SKM-1 (cell line): ENCODE results near the gene HMOX2.

Source experiments
- DNase-seq: peaks from one replicate; lab custom pipeline; 2025; ENCODE audit not compliant: unreplicated experiment; lab: John Stamatoyannopoulos, UW

HMOX2 gene

DNA sequence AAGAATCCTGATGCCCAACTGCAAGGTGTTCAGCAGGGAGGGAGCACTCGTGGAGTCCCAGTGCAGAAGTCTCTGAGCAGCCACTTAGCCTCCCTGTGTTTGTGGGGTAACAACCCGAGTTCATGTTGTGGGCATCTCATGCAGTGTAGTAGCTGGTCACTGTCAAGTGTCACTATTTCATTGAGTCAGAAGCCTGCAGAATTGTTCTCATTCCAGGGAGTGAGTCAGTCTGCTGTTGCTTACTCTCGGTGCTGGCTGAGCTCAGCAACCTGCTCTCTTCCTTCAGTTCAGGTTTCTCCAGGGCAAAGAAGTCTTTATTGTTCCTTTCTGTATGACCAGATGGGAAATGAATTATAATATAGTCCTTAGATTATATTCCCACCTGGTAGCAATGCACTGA lies 24.1 kb downstream of the HMOX2 start:
- no peak for DNase-seq

DNA sequence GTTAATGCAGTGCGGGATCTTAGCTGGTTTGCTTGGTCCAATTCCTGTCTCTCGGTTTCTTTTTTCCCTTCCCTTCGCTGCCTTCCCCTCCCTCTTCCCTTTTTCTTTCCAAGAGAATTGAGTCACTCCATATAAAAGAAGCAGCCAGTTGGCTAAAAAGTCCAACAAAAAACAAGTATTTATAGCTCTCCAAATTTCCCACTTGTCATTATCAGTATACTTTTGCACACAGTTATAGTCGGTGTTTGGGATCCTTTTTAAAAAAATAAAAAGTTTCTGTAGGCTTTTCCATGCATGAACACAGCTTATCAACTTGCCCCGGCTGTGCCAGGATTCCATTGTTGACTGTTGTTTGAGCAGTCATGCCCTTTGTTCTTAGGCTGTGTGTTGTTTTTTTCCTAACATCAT lies 24.9 kb downstream of the HMOX2 start:
- DNase-seq: no peak

DNA sequence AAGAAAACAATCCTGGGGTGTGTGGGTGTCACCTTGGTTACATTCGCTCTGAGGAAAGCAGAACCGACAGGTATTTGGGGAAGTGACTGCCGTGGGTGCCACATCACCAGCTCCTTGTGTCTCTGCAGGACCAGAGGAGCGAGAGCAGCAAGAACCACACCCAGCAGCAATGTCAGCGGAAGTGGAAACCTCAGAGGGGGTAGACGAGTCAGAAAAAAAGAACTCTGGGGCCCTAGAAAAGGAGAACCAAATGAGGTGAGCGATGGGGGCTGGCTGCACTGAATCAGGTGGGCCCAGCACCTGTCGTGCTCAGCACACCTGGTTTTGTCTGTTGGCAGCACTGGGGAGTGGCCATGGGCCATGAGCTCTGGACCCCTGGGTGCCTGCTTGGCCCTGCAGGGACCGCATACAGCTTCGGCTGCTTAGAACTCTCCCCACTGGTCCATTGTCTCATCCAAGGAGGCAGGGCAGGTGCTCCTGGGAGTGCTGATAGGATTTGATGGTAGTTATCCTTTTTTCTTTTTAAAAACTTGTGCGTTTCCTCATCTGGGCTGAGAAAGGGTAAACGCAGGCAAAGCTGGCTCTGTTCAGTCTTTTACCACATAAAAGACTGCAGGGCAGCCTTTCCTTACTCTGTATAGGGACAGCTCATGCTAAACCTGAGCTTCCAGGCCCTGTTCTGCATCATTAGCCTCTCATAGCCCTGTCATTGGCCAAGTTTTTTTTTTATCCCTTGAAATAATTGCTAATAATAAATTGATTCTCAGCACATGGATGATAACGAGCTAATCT lies 29.4 kb downstream of the HMOX2 start:
- peak; percentile 95 for DNase-seq

DNA sequence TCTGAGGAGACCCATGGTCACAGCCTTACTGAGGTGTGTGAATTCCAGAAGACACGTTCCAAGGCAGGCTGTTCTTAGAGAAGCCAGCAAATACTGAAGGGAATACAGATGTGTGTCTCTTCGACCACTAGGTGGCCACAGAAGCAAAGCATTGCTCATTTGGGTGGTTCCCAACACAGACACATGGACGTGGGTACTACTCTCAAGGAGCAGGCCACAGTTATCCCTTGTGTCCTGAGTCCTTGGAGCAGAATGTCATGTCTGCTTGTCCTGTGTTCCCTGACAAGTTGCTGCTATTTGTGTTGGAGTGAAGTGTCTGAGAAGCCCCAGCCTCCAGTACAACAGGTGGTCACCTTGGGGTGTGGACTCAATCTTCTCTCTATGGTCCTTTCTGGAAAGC lies 30.3 kb downstream of the HMOX2 start:
- peak; percentile 45 for DNase-seq

DNA sequence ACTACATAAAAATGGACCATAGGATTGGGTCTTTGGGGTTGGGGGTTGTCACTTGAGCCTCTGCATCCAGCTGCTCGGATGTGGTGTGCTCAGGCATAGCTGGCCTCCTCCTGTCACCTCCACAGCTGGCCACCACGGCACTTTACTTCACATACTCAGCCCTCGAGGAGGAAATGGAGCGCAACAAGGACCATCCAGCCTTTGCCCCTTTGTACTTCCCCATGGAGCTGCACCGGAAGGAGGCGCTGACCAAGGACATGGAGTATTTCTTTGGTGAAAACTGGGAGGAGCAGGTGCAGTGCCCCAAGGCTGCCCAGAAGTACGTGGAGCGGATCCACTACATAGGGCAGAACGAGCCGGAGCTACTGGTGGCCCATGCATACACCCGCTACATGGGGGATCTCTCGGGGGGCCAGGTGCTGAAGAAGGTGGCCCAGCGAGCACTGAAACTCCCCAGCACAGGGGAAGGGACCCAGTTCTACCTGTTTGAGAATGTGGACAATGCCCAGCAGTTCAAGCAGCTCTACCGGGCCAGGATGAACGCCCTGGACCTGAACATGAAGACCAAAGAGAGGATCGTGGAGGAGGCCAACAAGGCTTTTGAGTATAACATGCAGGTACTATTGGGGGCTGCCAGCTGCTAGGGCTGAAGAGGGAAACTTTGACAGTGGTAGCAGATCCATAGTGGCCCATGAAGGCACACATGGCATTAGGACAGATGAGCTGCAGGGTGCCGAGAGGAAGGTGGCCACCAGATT lies 31.6 kb downstream of the HMOX2 start:
- no peak for DNase-seq

DNA sequence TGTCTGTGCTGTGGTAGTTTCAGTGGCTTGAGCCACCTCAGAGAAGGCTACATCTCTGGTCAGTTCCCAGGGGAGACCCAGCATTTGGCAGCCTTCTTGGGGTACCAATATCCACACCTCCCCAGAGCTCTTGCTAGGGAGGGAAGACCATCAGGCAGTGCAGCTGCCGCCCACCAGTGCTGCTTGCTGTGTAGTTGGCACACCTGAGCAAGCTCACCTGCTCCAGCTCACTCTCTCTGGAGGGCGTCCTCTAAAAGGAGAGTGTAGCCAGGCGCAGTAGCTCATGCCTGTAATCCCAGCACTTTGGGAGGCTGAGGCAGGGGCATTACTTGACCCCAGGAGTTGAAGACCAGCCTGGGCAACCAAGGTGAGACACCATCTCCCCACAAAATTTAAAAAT lies 32.6 kb downstream of the HMOX2 start:
- DNase-seq: no peak

DNA sequence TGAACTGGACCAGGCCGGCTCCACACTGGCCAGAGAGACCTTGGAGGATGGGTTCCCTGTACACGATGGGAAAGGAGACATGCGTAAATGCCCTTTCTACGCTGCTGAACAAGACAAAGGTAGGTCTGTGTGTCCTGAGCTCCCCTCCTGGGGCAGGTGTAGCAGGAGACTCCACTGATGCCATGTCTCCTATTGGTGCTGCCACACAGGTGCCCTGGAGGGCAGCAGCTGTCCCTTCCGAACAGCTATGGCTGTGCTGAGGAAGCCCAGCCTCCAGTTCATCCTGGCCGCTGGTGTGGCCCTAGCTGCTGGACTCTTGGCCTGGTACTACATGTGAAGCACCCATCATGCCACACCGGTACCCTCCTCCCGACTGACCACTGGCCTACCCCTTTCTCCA lies 33.2 kb downstream of the HMOX2 start:
- DNase-seq: no peak

DNA sequence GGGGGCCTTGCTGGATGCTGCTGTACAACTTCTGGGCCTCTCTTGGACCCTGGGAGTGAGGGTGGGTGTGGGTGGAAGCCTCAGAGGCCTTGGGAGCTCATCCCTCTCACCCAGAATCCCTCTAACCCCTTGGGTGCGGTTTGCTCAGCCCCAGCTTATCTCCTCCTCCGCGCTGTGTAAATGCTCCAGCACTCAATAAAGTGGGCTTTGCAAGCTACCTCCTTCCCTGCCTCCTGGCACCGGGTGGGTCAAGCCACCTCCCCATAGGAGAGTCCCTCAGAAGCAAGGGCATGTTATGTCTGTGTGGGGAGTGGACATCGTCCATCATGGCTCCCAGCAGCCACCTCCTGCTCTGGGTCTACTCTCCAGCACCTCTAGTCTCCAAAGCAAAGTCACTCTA lies 33.9 kb downstream of the HMOX2 start:
- no peak for DNase-seq

DNA sequence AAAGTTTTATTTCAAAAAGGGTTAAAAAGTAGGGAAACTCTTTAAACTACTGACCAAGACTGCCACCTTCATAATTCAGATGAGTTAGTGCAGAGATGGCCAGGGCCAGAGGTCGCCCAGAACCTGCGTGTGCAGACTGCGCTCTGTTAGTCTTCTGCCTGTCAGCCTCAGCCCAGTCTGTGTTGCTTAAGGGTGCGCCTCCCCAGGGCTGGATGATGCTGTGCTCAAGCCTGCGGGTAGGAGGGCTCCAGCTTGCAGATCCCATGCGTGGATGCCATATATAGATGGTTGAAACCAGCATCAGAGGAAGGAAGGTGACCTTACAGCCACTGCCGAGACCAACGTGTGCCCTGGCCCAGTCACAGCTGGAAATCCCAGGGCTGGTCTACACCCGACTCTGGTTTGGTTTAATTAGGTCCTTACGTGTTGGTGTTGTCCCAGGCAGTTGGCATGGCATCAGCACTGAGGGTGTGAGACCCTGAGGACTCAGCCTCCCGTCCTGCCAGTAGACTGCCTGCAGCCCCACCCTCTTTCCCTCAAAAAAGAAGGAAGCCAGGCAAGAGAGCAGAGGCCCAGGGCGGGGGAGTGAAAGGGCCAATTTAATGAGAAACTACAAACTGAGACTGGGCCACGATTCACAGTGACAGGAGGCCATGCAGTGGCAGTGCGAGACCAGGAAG lies 34.7 kb downstream of the HMOX2 start:
- DNase-seq: no peak

DNA sequence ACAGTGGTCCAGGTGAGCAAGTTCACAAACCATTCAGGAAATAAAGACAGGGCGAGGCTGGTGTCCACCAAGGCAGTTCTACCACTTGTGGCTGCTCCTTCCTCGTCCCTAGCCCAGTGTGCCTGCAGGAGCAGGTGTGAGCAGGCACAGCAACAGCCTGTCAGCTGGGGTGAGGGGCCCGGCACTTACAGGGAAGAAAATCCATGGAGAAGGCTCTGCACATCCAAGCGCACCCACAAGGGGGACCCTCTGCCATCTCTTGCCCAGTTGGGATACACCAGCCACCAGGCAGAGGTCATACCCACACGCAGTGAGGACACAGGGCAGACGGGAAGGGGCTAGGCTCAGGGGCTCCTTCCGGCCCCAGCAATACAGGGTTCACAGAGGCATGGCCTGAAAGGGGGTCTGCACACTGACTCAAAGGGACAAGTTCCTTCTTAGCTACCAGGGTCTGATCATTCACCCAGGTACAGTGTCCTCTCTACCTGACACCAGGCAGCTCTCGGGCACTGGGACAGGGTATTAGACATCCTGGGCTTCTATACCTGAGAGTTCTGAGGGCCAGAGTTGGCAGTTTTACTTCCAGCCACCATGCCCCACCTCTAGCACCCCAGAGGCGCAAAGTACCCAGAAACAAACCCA lies 35.4 kb downstream of the HMOX2 start:
- DNase-seq: no peak

DNA sequence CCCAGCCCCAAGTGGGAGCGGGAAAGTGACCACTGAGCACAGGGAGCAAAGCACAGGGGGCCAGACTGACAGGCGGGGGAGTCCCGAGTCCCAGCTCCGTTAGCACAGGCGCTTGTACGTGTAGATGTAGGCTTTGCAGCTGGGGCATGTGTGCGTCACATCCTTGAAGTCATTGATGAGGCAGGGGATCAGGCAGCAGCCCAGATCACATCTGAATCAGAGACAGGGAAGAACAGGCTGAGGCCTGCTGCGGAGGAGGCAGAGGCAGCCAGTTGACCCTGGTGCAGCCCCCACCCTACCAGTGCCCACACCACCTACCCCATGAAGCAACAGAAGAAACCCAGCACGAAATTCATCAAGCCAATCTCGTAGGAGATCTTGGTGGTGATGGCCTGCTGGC lies 36.3 kb downstream of the HMOX2 start:
- no peak for DNase-seq

DNA sequence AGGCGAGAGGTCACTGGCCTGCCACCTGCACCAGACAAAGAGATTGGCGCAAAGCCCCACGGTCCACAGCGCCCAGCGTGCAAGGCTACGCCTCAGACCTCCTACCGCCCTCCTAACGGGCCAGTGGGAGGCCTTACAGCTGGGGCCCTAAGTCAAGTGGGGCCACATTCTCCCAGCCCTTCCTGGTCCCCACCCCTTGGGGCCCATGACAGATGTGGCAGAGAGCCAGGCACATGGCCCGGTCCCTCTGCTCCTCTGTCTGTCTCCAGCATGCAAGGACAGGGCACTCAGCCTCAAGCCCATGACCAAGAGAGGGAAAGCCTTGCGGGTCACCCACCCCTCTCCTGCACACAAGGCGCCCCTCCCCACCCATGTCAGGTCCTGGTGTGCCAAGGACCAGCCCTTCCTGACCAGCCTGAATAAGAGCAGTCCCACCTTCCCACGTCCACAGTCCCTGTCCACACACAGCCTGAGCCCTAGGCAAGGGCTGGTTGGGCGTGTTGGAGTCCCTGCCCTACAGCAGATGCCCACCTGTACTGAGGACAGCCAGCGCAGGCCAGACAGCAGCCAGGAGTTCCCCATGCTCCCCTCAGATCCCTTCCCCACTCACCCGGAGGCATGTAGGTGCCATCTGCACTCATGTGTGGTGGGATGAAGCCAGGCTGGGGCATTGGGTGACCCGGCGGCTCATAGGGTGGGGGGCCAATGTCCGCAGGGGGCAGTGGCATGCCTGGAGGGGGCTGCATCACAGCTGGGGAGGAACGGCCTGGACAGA lies 37.1 kb downstream of the HMOX2 start:
- DNase-seq: no peak

DNA sequence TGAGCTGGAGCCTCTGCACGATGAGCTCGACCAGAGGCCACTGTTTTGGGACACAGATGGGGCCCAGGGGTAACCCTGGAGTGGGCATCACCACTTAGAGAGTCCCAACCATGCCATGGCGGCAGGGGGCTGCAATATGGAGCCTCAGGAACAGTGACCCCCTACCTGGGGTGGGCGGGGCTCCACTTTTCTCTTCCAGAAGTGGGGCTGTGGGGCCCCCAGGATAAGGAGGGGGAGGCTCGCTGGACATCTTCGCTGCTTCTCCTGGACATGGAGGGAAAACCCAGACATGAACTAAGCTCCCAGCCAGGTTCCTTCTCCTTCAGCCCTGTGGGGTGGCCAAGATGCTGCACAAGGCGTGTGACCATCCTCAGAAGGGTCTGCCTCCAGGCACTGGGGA lies 37.7 kb downstream of the HMOX2 start:
- no peak for DNase-seq

DNA sequence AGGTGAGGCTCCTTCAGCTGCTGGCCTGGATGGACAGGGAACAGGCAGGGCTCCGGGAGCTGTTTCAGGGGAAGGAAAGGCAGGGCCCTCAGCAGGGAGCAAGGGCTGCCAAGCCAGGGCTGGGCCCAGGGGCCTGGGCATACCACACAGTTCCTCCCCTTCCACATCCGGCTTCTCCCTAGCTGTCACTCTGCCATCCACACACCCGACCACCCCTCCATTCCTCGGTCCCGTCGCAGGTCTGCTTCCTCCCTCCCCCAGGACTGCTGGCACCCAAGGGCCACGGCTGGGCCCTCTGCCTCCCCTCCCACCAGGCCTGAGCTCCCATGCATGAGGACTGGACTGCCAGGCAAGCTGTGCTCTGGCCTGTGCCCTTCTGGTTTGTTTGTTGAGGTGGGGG lies 38.4 kb downstream of the HMOX2 start:
- DNase-seq: no peak

DNA sequence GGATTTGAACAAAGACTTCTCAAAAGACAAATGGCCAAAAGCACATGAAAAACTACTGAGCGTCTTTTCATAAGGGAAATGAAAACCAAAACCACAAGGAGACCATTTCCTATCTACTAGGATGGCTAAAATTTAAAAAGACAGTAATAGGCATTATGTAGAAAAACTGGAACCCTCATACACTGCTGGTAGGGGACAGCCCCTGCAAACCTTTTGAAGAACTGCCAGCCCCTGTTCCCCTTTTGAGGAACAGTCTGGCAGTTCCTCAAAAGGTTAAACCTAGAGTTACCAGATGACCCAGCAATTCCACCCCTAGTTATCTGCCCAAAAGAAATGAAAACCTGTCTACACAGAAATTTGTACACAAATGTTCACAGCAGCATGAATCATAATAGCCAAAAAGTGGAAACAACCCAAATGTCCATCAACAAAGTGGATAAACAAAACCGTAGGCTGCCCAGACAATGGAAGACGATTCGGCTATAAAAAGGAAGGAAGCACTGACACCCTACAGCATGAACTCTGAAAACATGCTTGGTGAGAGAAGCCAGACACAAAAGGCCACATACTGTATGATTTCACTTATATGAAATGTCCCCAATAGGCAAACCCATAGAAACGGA lies 39.5 kb downstream of the HMOX2 start:
- peak; percentile 86 for DNase-seq

DNA sequence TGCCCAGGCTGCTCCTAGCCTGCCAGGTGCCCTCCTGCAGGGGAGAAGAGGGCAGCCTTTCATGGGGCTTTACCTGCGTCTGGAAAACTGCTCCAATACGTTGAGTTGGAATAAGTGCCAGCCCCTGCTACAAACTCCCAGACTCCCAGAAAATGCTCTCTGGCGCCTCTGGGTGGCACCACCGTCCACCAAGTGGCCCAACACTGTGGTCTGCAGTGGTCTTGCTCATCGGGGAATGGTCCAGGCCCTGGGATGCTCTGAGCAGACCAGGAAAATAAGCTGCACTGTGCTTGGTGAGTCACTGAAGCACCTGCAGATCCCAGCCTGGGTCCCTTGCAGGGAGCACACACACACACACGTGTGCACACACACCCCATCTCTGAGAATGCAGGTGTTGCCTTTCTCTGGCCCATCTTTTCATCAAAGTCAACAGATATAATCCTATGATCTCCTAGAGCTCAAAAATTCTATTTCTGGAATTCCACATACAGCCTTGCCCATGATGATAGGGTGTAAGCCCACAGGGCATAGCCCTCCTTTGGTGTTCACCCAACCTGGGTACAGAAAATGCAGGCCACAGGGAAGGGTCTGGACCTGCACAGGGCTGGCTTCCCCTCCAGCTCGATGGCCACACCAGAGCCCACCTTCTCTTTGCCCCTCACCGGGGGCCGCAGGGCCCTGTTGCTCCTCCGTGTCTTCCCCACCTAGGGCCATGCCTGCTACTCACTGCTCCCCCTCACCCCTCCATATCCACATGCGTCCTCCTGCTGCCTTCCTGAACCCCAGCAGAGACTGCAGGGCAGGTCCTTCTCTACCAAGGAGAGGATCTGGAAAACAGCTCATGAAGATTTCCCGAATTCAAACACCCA lies 41.8 kb downstream of the HMOX2 start:
- no peak for DNase-seq

DNA sequence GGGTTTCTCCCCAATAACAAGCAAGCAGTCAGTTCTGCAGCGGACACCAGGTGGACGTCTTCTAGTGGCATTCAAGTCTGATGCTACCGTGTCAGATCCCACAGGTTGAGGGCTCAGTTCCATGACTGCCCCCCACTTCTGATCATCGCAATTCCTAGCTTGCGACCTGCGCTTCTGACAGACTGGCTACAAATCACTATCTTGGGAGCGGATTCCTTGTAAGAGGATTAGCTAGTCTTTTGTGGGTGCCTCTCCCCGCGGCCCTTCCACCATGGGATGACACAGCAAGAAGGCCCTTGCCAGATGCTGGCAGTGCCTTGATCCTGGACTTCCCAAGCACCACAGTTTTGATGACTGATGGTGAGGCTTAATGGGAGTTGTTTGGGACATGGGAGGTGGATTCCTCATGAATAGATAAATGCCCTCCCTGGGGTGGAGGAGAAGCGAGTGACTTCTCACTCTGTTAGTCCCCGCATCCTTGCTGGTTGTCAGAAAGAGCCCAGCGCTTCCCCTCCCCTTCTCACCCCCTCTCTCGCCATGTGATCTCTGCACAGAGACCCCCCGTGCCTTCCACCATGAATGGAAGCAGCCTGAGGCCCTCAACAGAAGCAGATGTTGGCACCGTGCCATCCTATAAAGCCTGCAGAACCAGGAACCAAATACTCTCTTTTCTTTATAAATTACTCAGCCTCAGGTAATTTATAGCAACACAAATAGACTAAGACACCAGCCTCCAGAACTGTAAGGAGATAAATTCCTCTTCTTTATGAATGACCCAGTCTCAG lies 43.3 kb downstream of the HMOX2 start:
- DNase-seq: no peak

DNA sequence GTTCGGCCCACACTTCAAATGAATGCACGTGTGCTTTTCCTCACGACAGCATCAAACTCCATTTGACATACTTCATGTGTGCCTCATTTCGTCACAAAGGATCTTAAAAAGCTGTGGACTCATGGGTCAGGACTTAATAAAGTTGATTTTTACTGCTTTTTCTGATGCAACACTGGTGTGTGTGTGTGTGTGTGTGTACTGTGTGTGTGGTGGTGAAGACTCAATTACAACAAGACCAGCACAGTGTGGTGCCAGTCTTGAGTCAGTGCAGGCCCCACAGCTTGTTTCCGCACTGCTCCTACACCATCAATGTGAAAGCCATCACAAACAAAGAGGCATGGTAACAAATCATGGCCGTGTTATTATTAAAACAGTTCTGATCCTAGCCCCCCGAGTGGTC lies 44.7 kb downstream of the HMOX2 start:
- no peak for DNase-seq
